GM12891 (cell line): ENCODE measurements around the gene GABBR2.

Source experiments
- POLR2A ChIP-seq: IDR thresholded peaks from 2 replicates; pipeline ENCODE4 v1.6.1; 2011; ENCODE audit warnings: low read depth, low read length, control low read depth
- POLR2AphosphoS5 ChIP-seq: IDR thresholded peaks from 2 replicates; pipeline ENCODE4 v1.6.1; 2011; ENCODE audit warnings: low read depth, low read length, control low read depth
- TAF1 ChIP-seq: IDR thresholded peaks from 2 replicates; pipeline ENCODE4 v1.6.1; 2011; ENCODE audit warnings: low read depth, low read length, control low read depth

- no peak for TF ChIP-seq POLR2A
- TF ChIP-seq POLR2AphosphoS5, result no peak
- TF ChIP-seq TAF1, result no peak
Measured at GRCh38 chr9:98556511-98556910, 152.2 kb downstream of the GABBR2 start.
